ENCODE results near the gene ACVR2A. TPM values are rescaled to one million over a fixed set of nuclear protein-coding genes. Genes with fewer than 3 reads are reported as not detected.

The ACVR2A gene
- total and polyA plus RNA-seq, 2 of the 4 experiments (the other 2 are of a cell fraction), result 1.8 to 6.8 TPM

DNA sequence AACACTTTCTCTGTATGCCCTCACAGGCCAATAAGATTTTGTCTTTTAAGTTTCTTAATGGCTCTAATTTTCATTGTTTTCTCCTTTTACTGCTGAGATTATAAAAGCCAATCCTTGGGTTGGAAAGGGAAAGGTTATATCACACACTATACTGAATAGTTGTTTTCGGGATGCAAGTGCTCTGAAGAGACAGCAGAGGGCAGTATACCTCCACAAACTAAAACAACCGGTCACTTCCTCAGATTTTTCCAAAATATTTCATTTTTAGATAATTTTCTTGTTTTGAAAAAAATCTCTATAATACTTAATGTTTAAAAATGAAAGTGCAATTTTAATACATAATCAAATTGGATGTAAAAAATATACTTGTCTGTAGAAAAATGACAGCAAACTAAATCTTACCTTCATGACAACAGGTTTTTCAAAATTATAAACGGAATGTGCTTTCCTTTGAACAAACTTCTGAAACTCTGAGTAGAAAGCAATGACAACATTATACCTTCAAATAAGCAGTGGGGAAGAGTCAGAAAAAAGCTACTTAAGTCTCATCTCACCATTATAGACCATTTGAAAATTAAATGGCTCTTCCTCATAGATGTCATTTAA, 93.0 kb downstream of the ACVR2A start:
- TF ChIP-seq SMC3 (IDR thresholded peaks at IDR 0.05; ENCODE audit: low read depth, low read length), result peak; percentile 68
- peak; percentile 84 for TF ChIP-seq CTCF (conservative IDR thresholded peaks at IDR 0.05; ENCODE audit: low read depth, low read length)
- TF ChIP-seq MXI1 (IDR thresholded peaks at IDR 0.05; ENCODE audit: borderline replicate concordance, low read depth, low read length), result no peak
- TF ChIP-seq RAD21 (IDR thresholded peaks at IDR 0.05; ENCODE audit: low read length), result peak; percentile 73
- no peak overlapping the region for H3K9ac ChIP-seq (ENCODE audit: low read depth, low read length)
- no peak overlapping the region for H3K4me3 ChIP-seq (ENCODE audit: insufficient read depth, low read depth, low read length)
- in situ Hi-C loops (cut with MboI; ENCODE audit: low sequenced_read_pairs), result no loop called here
- intact Hi-C loops (cut with micrococcal nuclease), result loop anchor here (1.0 kb wide), 2 partner anchors 571 to 1052 kb away; no protein-coding TSS in a partner anchor
- H4K5ac ChIP-seq (ENCODE audit: low read depth, low read length), result no peak overlapping the region
- ChIA-PET POLR2A (ENCODE audit: unreplicated experiment) (no interaction called here), CTCF (interaction anchor here (0.5 to 0.6 kb wide), 2 partner anchors 97 to 209 kb away, joined by 3 to 7 read pairs; no protein-coding TSS in a partner anchor)
- no peaks in the 10 kb centered on the region for H4K20me1 ChIP-seq (ENCODE audit: insufficient read depth, low read length)
- no peak overlapping the region for H3K4ac ChIP-seq (ENCODE audit: low read depth, low read length)
- H2BK120ac ChIP-seq (ENCODE audit: low read depth, low read length), result no peak overlapping the region
- no peak overlapping the region for H3K56ac ChIP-seq (ENCODE audit: extremely low read depth, insufficient read depth, low read length)
- no peaks in the 10 kb centered on the region for H3K79me1 ChIP-seq (ENCODE audit: low read depth in 1 of 2, low read length in 2 of 2)
- H2AK5ac ChIP-seq (ENCODE audit: low read depth, low read length), result no peak overlapping the region
- no peak overlapping the region for H2BK5ac ChIP-seq (ENCODE audit: low read depth, low read length, poor library complexity, severe bottlenecking)
- H4K91ac ChIP-seq (ENCODE audit: insufficient read depth, low read depth, low read length), result no peak overlapping the region
- no peak overlapping the region for H3K23ac ChIP-seq (ENCODE audit: low read depth, low read length)
- H2BK20ac ChIP-seq (ENCODE audit: low read depth, low read length), result no peak overlapping the region
- H2AFZ ChIP-seq (replicated peaks; ENCODE audit: low read length, poor library complexity), result no peak overlapping the region
- no peak overlapping the region for H4K8ac ChIP-seq (ENCODE audit: low read depth in 2 of 2, low read length in 2 of 2)
- H2BK15ac ChIP-seq (ENCODE audit: low read depth, low read length), result no peak overlapping the region
- no TSS peak for BruUV-seq (replicated peaks)
- H2AK9ac ChIP-seq (replicated peaks; ENCODE audit: low read depth, low read length, poor library complexity), result no peak overlapping the region
- DNase-seq (peak; percentile 40), ATAC-seq (ENCODE audit: low read depth) (peak; percentile 83)
- no peak overlapping the region for H3K27ac ChIP-seq (ENCODE audit: insufficient read depth, low read length)
- H3K27me3 ChIP-seq (ENCODE audit: control insufficient read depth, insufficient read depth, low read length), result no peaks in the 10 kb centered on the region
- peaks cover 1% of the 10 kb centered on the region; the same call in 1 of the 2 replicates for H3K36me3 ChIP-seq (ENCODE audit: control insufficient read depth, insufficient read depth, low read length)
- dilution Hi-C loops (cut with HindIII; ENCODE audit: low sequenced_read_pairs, unreplicated experiment), result no loop called here
- no peak overlapping the region for H3K4me2 ChIP-seq (ENCODE audit: low read depth, low read length)
- H3K14ac ChIP-seq (replicated peaks; ENCODE audit: low read depth, low read length), result no peak overlapping the region
- WGBS, 2 experiments (ENCODE audit: extremely low coverage in 2 of 2, insufficient read length in 1 of 2), result no CpG with 5 or more reads among the region's 3 CpGs
- H3K18ac ChIP-seq (ENCODE audit: low read depth, low read length), result no peak overlapping the region
- H3K4me1 ChIP-seq (ENCODE audit: control insufficient read depth, insufficient read depth, low read length), result no peaks in the 10 kb centered on the region
- H3K9me3 ChIP-seq (ENCODE audit: control insufficient read depth, insufficient read depth, low read length), result no peaks in the 10 kb centered on the region
- no peaks in the 10 kb centered on the region for H3K9me1 ChIP-seq (ENCODE audit: insufficient read depth, low read length)
